ENCODE results near the gene OR2A2.

GRCh38 chr7:144158861-144159260 is 49.5 kb downstream of the OR2A2 start:
- no peak for TF ChIP-seq CTCF (optimal IDR thresholded peaks at IDR 0.05 in 1 of 3, IDR thresholded peaks at IDR 0.05 in 1 of 3, conservative IDR thresholded peaks at IDR 0.05 in 1 of 3; ENCODE audit: extremely low read depth in 1 of 3, insufficient read depth in 2 of 3, low read length in 3 of 3)
- TF ChIP-seq EZH2 (IDR thresholded peaks at IDR 0.05; ENCODE audit: low read length) = no peak

Data from keratinocyte (primary cell).